DND-41 (cell line): ENCODE data around the gene TMEM269.

Experiments used
- CTCF ChIP-seq: IDR thresholded peaks from 2 replicates; pipeline ENCODE4 v1.5.1; 2012; ENCODE audit warnings: borderline replicate concordance, low read length, moderate library complexity, mild to moderate bottlenecking; ENCODE audit not compliant: poor library complexity, severe bottlenecking; ENCODE audit errors: extremely low read depth
- EZH2 ChIP-seq: IDR thresholded peaks from 3 replicates; pipeline ENCODE4 v1.6.1; 2012; ENCODE audit warnings: borderline replicate concordance, low read depth, mild to moderate bottlenecking, moderate library complexity, low read length, inconsistent platforms; ENCODE audit not compliant: severe bottlenecking

DNA sequence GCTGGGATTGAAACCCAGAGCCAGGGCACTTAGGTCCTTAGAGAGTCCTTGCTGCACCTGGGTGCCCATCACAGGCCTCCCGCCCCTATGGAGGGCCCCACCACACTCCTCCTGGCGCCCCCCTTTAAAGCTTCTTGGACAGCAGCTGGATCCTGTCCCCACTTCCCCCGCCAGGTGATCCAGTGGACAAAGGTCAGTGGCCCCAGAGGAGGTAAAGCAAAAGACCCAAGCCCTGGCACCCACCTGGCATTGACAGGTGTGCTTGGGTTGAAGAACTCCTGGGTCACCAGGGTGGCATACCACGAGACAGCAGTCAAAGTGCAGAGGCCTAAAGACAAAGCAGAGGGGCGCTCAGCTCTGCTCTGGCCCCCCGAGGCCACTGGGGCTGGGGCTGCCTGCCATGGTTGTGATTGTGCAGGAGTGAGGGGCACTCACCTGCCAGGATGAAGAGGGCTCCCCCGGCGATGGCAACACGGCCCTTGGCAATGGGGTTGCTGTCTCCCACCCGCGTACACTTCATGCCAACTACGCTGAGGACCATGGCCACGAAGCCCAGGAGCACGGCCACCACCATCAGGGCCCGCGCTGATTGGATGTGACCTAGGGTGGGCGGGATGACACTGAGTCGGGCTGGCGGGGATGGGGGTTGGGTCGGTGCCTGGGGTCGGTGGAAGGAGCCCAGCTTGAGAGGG is 46.7 kb upstream of the TMEM269 start:
- TF ChIP-seq CTCF (no peak), EZH2 (no peak)
